Measurements from ENCODE around the gene VPS13C. TPM values are rescaled to one million over a fixed set of nuclear protein-coding genes. Genes with fewer than 3 reads are reported as not detected.
A peak's percentile ranks its signal among the peaks of the same experiment; 100 is the strongest.
"Not testable (repeated sequence)": the region's sequence is repeated elsewhere in the genome, so short reads cannot be mapped to it uniquely, and the experiment has no call there.

The VPS13C gene
- total RNA-seq, 2 donors from 2014 or later: 92.0 to 93.0 TPM

GRCh38 chr15:62050115-62050514 is 10.1 kb downstream of the VPS13C start:
- no peak overlapping the region for H3K4me3 Mint-ChIP-seq
- DNase-seq (ENCODE audit: low spot score) (no peak), ATAC-seq (no peak)
- H3K27ac Mint-ChIP-seq: no peak overlapping the region
- peaks cover 5% of the 10 kb centered on the region for H3K36me3 Mint-ChIP-seq
- H3K9me3 Mint-ChIP-seq: no peaks in the 10 kb centered on the region
- no peaks in the 10 kb centered on the region for H3K27me3 Mint-ChIP-seq
- H3K4me1 Mint-ChIP-seq (ENCODE audit: low read depth in 2 of 2): peaks cover 33 to 43% of the 10 kb centered on the region in 2 donors

DNA sequence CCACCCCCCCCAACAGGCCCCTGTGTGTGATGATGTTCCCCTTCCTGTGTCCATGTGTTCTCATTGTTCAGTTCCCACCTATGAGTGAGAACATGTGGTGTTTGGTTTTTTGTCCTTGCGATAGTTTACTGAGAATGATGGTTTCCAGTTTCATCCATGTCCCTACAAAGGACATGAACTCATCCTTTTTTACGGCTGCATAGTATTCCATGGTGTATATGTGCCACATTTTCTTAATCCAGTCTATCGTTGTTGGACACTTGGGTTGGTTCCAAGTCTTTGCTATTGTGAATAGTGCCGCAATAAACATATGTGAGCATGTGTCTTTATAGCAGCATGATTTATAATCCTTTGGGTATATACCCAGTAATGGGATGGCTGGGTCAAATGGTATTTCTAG is 12.0 kb downstream of the VPS13C start:
- ATAC-seq; H3K36me3 Mint-ChIP-seq; H3K4me3 Mint-ChIP-seq; DNase-seq (ENCODE audit: low spot score); H3K27ac Mint-ChIP-seq; H3K9me3 Mint-ChIP-seq; H3K27me3 Mint-ChIP-seq: not testable (repeated sequence)
- H3K4me1 Mint-ChIP-seq (ENCODE audit: low read depth in 2 of 2): peaks cover 25 to 33% of the 10 kb centered on the region in 2 donors

GRCh38 chr15:62047282-62047827 is 12.9 kb downstream of the VPS13C start:
- Mint-ChIP-seq H3K36me3 (peaks cover 5% of the 10 kb centered on the region), H3K4me3 (no peak overlapping the region), H3K27ac (peak overlapping the region; percentile 35 to 48), H3K4me1 (ENCODE audit: low read depth in 2 of 2) (peaks cover 25 to 31% of the 10 kb centered on the region in 2 donors), H3K9me3 (no peaks in the 10 kb centered on the region), H3K27me3 (no peaks in the 10 kb centered on the region)
- no peak for DNase-seq (ENCODE audit: low spot score)
- no peak for ATAC-seq

- Mint-ChIP-seq H3K4me1 (ENCODE audit: low read depth in 2 of 2) (peaks cover 20 to 25% of the 10 kb centered on the region in 2 donors), H3K27ac (peak overlapping the region; percentile 41 to 82), H3K27me3 (no peaks in the 10 kb centered on the region), H3K9me3 (no peaks in the 10 kb centered on the region), H3K36me3 (peaks cover 5% of the 10 kb centered on the region), H3K4me3 (peak overlapping the region; percentile 47)
- DNase-seq (ENCODE audit: low spot score) (no peak), ATAC-seq (peak; percentile 66 to 70)
These were observed 14.0 kb downstream of the VPS13C start for GRCh38 chr15:62046078-62046743.

GRCh38 chr15:62035256-62035924 is 24.9 kb downstream of the VPS13C start:
- H3K9me3 Mint-ChIP-seq: peaks cover 7% of the 10 kb centered on the region
- no peak overlapping the region for H3K27ac Mint-ChIP-seq
- peaks cover 14 to 20% of the 10 kb centered on the region in 2 donors for H3K4me1 Mint-ChIP-seq (ENCODE audit: low read depth in 2 of 2)
- no peak for DNase-seq (ENCODE audit: low spot score)
- ATAC-seq: no peak
- no peak overlapping the region for H3K4me3 Mint-ChIP-seq
- peaks cover 17% of the 10 kb centered on the region for H3K36me3 Mint-ChIP-seq
- no peaks in the 10 kb centered on the region for H3K27me3 Mint-ChIP-seq

DNA sequence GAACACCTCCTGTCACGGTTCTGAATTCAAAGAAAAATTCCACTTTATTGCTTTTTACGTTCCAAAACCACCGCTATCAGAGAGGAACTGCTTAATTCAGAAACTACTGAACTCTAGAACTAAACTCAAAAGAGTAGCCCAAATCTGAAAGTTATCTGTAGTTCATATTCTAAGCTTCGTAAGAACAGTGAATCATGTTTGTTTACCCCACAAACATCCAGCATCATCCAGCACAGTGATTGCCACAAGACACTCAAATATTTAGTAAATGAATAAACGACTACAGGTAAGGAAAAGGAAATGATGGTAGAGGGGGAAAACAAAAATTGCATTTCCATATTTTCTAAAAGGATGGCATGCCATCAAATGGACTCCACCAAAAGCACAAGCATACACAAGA is 32.3 kb downstream of the VPS13C start:
- Mint-ChIP-seq H3K9me3 (no peaks in the 10 kb centered on the region), H3K4me3 (no peak overlapping the region), H3K27me3 (no peaks in the 10 kb centered on the region), H3K36me3 (peaks cover 6% of the 10 kb centered on the region), H3K4me1 (ENCODE audit: low read depth in 2 of 2) (peaks cover 3 to 5% of the 10 kb centered on the region in 2 donors), H3K27ac (no peak overlapping the region)
- ATAC-seq (no peak), DNase-seq (ENCODE audit: low spot score) (no peak)

- Mint-ChIP-seq H3K27ac (no peak overlapping the region), H3K27me3 (no peaks in the 10 kb centered on the region), H3K36me3 (peaks cover 6% of the 10 kb centered on the region), H3K4me3 (no peak overlapping the region), H3K9me3 (no peaks in the 10 kb centered on the region), H3K4me1 (ENCODE audit: low read depth in 2 of 2) (peaks cover 3 to 5% of the 10 kb centered on the region in 2 donors)
- no peak for ATAC-seq
- DNase-seq (ENCODE audit: low spot score): no peak
These were observed 33.0 kb downstream of the VPS13C start for GRCh38 chr15:62027263-62027565.

DNA sequence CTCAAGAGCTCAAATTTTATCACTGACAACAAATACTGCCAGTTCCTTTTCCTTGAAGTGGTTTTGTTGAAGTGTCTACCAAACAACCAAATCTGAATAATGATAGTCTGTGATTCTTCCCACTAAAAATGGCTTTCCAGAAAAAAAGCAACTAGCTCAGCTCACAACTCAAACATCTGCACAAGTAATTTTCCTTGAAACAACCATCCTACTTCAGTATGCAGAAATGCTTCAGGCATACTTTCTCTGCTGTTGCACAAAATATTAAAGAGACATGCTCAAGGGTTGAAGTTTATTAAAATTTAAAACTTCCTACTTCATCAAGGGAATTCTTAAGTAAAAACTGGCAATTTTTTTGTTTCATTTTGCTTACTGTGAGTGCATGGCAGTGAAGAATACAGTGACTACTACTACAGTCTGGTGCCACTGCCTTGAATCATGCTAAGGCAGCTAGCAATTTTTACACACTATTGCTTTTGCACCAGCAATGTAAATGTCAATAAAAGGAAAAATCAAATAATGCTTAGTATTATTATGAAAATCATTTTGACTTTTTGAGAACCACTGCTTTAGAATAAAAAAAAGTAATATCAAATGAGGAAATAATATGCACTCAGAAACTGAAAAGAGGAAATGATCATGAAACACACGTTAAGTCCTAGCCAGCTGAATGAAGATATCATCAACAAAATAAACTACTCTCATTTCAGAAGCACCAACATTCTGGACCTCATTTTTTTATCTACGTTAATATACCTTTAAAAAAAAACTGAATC is 33.6 kb downstream of the VPS13C start:
- ATAC-seq (no peak), DNase-seq (ENCODE audit: low spot score) (no peak)
- Mint-ChIP-seq H3K27me3 (no peaks in the 10 kb centered on the region), H3K9me3 (no peaks in the 10 kb centered on the region), H3K4me1 (ENCODE audit: low read depth in 2 of 2) (peaks cover 3 to 5% of the 10 kb centered on the region in 2 donors), H3K36me3 (peaks cover 6% of the 10 kb centered on the region), H3K27ac (no peak overlapping the region), H3K4me3 (no peak overlapping the region)

GRCh38 chr15:62021991-62022600 is 38.2 kb downstream of the VPS13C start:
- ATAC-seq: no peak
- no peak overlapping the region for H3K27ac Mint-ChIP-seq
- H3K4me1 Mint-ChIP-seq (ENCODE audit: low read depth in 2 of 2): no peaks in the 10 kb centered on the region
- H3K9me3 Mint-ChIP-seq: no peaks in the 10 kb centered on the region
- DNase-seq (ENCODE audit: low spot score): no peak
- no peaks in the 10 kb centered on the region for H3K27me3 Mint-ChIP-seq
- peaks cover 24% of the 10 kb centered on the region for H3K36me3 Mint-ChIP-seq
- H3K4me3 Mint-ChIP-seq: no peak overlapping the region

DNA sequence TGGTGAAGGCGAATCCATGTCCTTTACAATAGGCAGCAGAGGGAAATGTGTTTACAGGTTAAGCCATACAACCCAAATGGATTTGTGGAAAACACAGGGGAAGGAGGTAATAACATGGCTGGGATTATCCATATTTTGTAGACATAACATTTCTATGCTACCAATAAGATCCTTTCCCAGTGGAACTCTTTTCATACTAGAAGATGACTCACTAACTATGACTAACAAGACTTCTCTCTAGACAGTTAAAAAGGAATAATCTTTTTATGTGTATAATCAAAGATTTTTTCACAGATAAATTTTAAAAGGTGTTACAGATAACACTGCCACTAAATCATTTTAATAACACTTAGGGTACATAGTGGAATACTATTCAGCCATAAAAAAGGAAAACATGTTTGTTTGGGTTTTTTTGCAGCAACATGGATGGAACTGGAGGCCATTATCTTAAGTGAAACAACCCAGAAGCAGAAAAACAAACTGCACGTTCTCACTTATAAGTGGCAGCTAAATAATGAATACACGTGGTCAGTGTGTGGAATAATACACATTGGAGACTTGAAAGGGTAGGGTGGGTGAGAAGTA is 39.6 kb downstream of the VPS13C start:
- peaks cover 18% of the 10 kb centered on the region for H3K36me3 Mint-ChIP-seq
- H3K9me3 Mint-ChIP-seq: peaks cover 3% of the 10 kb centered on the region
- ATAC-seq (no peak), DNase-seq (ENCODE audit: low spot score) (no peak)
- H3K4me1 Mint-ChIP-seq (ENCODE audit: low read depth in 2 of 2): peaks cover 0 to 3% of the 10 kb centered on the region in 2 donors
- H3K27me3 Mint-ChIP-seq: no peaks in the 10 kb centered on the region
- H3K27ac Mint-ChIP-seq: no peak overlapping the region
- no peak overlapping the region for H3K4me3 Mint-ChIP-seq

DNA sequence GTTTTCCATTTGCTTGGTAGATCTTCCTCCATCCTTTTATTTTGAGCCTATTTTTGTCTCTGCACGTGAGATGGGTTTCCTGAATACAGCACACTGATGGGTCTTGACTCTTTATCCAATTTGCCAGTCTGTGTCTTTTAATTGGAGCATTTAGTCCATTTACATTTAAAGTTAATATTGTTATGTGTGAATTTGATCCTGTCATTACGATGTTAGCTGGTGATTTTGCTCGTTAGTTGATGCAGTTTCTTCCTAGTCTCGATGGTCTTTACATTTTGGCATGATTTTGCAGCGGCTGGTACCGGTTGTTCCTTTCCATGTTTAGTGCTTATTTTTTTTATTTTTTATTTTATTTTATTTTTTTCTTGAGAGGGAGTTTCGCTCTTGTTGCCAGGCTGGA is 54.9 kb downstream of the VPS13C start:
- not testable (repeated sequence) for H3K4me1 Mint-ChIP-seq (ENCODE audit: low read depth in 2 of 2); ATAC-seq; DNase-seq (ENCODE audit: low spot score); H3K4me3 Mint-ChIP-seq; H3K36me3 Mint-ChIP-seq; H3K27ac Mint-ChIP-seq; H3K27me3 Mint-ChIP-seq; H3K9me3 Mint-ChIP-seq

DNA sequence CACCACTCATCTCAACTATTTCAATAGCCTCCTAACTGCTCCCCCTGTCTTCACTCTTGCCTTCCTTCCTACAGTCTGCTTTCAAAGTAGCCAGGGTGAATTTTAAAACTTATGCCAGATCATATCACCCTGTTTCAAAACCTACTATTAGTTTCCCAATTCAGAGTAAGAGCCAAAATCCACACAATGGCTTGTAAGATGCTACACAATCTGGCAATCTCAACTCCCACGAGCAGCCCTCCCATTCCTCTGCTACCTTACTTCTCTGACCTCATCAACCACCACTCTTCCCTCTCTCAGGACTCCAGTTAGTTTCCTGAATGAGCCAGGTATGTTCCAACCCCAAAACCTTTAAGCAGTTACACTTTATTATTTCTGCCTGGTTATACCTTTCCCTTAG is 62.5 kb downstream of the VPS13C start:
- no peak for ATAC-seq
- Mint-ChIP-seq H3K4me1 (ENCODE audit: low read depth in 2 of 2) (peaks cover 0 to 9% of the 10 kb centered on the region in 2 donors), H3K27me3 (no peaks in the 10 kb centered on the region), H3K36me3 (peaks cover 13% of the 10 kb centered on the region), H3K9me3 (no peaks in the 10 kb centered on the region), H3K27ac (no peak overlapping the region), H3K4me3 (no peak overlapping the region)
- no peak for DNase-seq (ENCODE audit: low spot score)

DNA sequence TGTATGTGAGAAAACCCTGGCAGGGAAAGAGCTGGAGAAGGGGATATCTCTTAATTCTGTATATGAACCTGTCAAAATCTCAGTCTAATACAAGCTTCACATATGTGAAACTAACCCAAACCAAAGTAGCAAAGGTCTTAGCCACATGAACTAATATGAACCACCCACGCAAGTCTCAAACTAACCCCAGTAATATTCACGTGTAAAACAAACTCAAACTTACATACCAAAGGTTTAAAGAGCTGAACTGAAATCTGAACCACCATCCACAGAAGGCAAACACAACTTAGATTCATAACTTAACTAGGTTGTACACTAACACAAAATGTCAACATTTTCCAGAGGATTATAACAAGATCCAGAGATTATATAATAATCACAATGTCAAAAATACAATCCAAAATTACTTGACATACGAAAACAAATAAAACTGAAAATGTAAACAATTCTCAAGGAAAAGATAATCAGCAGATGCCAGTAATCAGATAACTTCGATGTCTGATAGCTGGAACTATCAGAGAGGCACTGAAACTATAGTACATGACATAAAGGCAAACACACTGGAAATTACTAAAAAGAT is 64.1 kb downstream of the VPS13C start:
- ATAC-seq: no peak
- no peaks in the 10 kb centered on the region for H3K27me3 Mint-ChIP-seq
- H3K36me3 Mint-ChIP-seq: peaks cover 13% of the 10 kb centered on the region
- no peak overlapping the region for H3K4me3 Mint-ChIP-seq
- no peaks in the 10 kb centered on the region for H3K9me3 Mint-ChIP-seq
- DNase-seq (ENCODE audit: low spot score): no peak
- no peak overlapping the region for H3K27ac Mint-ChIP-seq
- peaks cover 0 to 9% of the 10 kb centered on the region in 2 donors for H3K4me1 Mint-ChIP-seq (ENCODE audit: low read depth in 2 of 2)
